HepG2 (cell line): ENCODE data around the gene SLIT1. TPM values are rescaled to one million over a fixed set of nuclear protein-coding genes. Genes with fewer than 3 reads are reported as not detected.

Experiments
- CREM ChIP-seq, 2 experiments: sonication (generic) in 1 of 2; formaldehyde crosslinking in 1 of 2; IDR thresholded peaks; 2 replicates each; pipeline versions ENCODE4 v1.4.0 to v1.6.1; 2016 to 2020; ENCODE audit warnings: antibody characterized with exemption in 1 of 2, mild to moderate bottlenecking in 1 of 2, missing genetic modification reagents in 1 of 2
- KDM2A ChIP-seq: sonication (generic); formaldehyde crosslinking; IDR thresholded peaks from 2 replicates; pipeline ENCODE4 v1.4.0; 2020; ENCODE audit warnings: low read depth, missing genetic modification reagents, borderline replicate concordance
- NFKBIZ ChIP-seq: IDR thresholded peaks from 2 replicates; pipeline ENCODE4 v1.6.1; 2018; ENCODE audit warnings: missing genetic modification reagents, missing compliant biosample characterization
- RBM39 ChIP-seq: fragments of 200-400 bp; formaldehyde crosslinking; IDR thresholded peaks from one replicate; pipeline ENCODE4 v1.6.1; 2018; ENCODE audit warnings: antibody characterized with exemption, mild to moderate bottlenecking, low read depth, low read length; ENCODE audit not compliant: poor library complexity, severe bottlenecking
- TMF1 ChIP-seq: sonication (generic); formaldehyde crosslinking; IDR thresholded peaks from 2 replicates; pipeline ENCODE4 v1.8.1; 2022; ENCODE audit warnings: low read depth, missing genetic modification reagents
- TOPORS ChIP-seq: sonication (generic); formaldehyde crosslinking; IDR thresholded peaks from 2 replicates; pipeline ENCODE4 v1.8.0; 2023; ENCODE audit warnings: mild to moderate bottlenecking, missing genetic modification reagents
- ZBTB33 ChIP-seq: sonication (generic); formaldehyde crosslinking; IDR thresholded peaks from 2 replicates; pipeline ENCODE4 v1.4.0; 2020; ENCODE audit warnings: missing genetic modification reagents
- ZBTB43 ChIP-seq: sonication (generic); formaldehyde crosslinking; conservative IDR thresholded peaks from 2 replicates; pipeline ENCODE4 v1.4.0; 2020; ENCODE audit warnings: missing genetic modification reagents
- ZBTB46 ChIP-seq: sonication (generic); formaldehyde crosslinking; IDR thresholded peaks from 2 replicates; pipeline ENCODE4 v1.4.0; 2020; ENCODE audit warnings: mild to moderate bottlenecking, missing genetic modification reagents, borderline replicate concordance
- ZNF253 ChIP-seq: sonication (generic); formaldehyde crosslinking; IDR thresholded peaks from 2 replicates; pipeline ENCODE4 v1.8.0; 2022; ENCODE audit warnings: mild to moderate bottlenecking, missing genetic modification reagents, borderline replicate concordance
- ZNF264 ChIP-seq: sonication (generic); formaldehyde crosslinking; IDR thresholded peaks from 2 replicates; pipeline ENCODE4 v1.4.0; 2020; ENCODE audit warnings: missing genetic modification reagents
- ZNF687 ChIP-seq: sonication (generic); formaldehyde crosslinking; IDR thresholded peaks from 2 replicates; pipeline ENCODE4 v1.5.1; 2020; ENCODE audit warnings: mild to moderate bottlenecking, missing genetic modification reagents, moderate library complexity
- ZNF761 ChIP-seq: sonication (generic); formaldehyde crosslinking; conservative IDR thresholded peaks from 2 replicates; pipeline ENCODE4 v1.4.0; 2020; ENCODE audit warnings: mild to moderate bottlenecking, missing genetic modification reagents
- polyA plus RNA-seq, 8 experiments: library from polyadenylated mRNA; depleted of rRNA in 3 of 8; stranded (reverse) in 7 of 8; unstranded in 1 of 8; fragments of >200 nt; fragmentation: Illumina TruSeq in 4 of 8; extraction: Trizol in 4 of 8; gene quantifications; 2 replicates each; pipeline versions ENCODE4 v1.2.1 to v1.2.3, GENCODE V29; 2011 to 2016; ENCODE audit warnings: low read depth in 4 of 8, missing spikeins in 1 of 8, mixed read lengths in 1 of 8; ENCODE audit not compliant: insufficient read depth in 1 of 8
- total RNA-seq, 5 experiments: library from RNA; depleted of rRNA; stranded (reverse); fragments of >200 nt; fragmentation: Illumina TruSeq; extraction: Trizol; gene quantifications; 2 replicates each; pipeline ENCODE4 v1.2.3, GENCODE V29; 2016; ENCODE audit warnings: low read depth in 1 of 5

Gene SLIT1
- total and polyA plus RNA-seq, 2 of the 13 experiments (the other 11 are each of a cell fraction or from before 2014, with no cell fraction given), result 0.09 to 0.33 TPM

- peak; percentile 89 for TF ChIP-seq ZNF687 (CRISPR knock-in tag)
- TF ChIP-seq CREM (IDR thresholded peaks at IDR 0.05), result peak; percentile 95
- no peak for TF ChIP-seq CREM (CRISPR knock-in tag; IDR thresholded peaks at IDR 0.05)
- TF ChIP-seq TMF1 (CRISPR knock-in tag), result no peak
- 0 out of 2 replicates have a peak, but pooled peaks have one; percentile 43 for TF ChIP-seq ZBTB43 (CRISPR knock-in tag)
- TF ChIP-seq ZNF253, result peak; percentile 53; the same call in 1 of the 2 replicates
- TF ChIP-seq ZNF264 (CRISPR knock-in tag), result peak; percentile 70; the same call in 1 of the 2 replicates
- peak; percentile 30; the same call in 1 of the 2 replicates for TF ChIP-seq KDM2A (CRISPR knock-in tag)
- 0 out of 2 replicates have a peak, but pooled peaks have one; percentile 58 for TF ChIP-seq TOPORS (CRISPR knock-in tag)
- TF ChIP-seq ZBTB46 (CRISPR knock-in tag), result peak; percentile 98; the same call in 1 of the 2 replicates
- peak; percentile 54 for TF ChIP-seq ZBTB33
- peak; percentile 46 for TF ChIP-seq RBM39
- peak; percentile 60; the same call in 1 of the 2 replicates for TF ChIP-seq NFKBIZ (CRISPR knock-in tag)
- 0 out of 2 replicates have a peak, but pooled peaks have one; percentile 68 for TF ChIP-seq ZNF761
These were observed 45.5 kb downstream of the SLIT1 start (continued) for GRCh38 chr10:97140049-97140846.
